ENCODE measurements around the gene KCNIP1. TPM values are rescaled to one million over a fixed set of nuclear protein-coding genes. Genes with fewer than 3 reads are reported as not detected.

KCNIP1 gene
- total RNA-seq, 1 experiment from 2014 or later = not detected

GRCh38 chr5:170551622-170552021 is 47.8 kb downstream of the KCNIP1 start:
- ChIA-PET CTCF (no interaction called here), RAD21 (ENCODE audit: low non-redundant PET in 1 of 2, low total read pairs in 2 of 2, uncharacterized antibody in 2 of 2, unreplicated experiment in 2 of 2) (no interaction called here), POLR2A (no interaction called here)
- Histone ChIP-seq H3K4me2 (ENCODE audit: low read length) (no peak overlapping the region), H3K4me3 (replicated peaks in 1 of 2; ENCODE audit: low read depth in 1 of 2, low read length in 2 of 2) (no peak overlapping the region), H3K9ac (ENCODE audit: low read length) (no peak overlapping the region), H3K4me1 (ENCODE audit: control insufficient read depth in 1 of 2, insufficient read depth in 2 of 2, low read length in 2 of 2) (no peaks in the 10 kb centered on the region), H3K9me2 (ENCODE audit: insufficient read depth) (no peaks in the 10 kb centered on the region), H4K20me1 (ENCODE audit: insufficient read depth) (no peaks in the 10 kb centered on the region), H3K27ac (ENCODE audit: low read depth, low read length) (no peak overlapping the region), H3K79me2 (ENCODE audit: insufficient read depth, low read length) (no peaks in the 10 kb centered on the region), H3K27me3 (ENCODE audit: insufficient read depth, low read length) (peaks cover 38% of the 10 kb centered on the region), H3K9me3 (ENCODE audit: control insufficient read depth in 1 of 2, insufficient read depth in 1 of 2, low read depth in 1 of 2, low read length in 2 of 2) (no peaks in the 10 kb centered on the region), H3K36me3 (ENCODE audit: control insufficient read depth in 1 of 2, insufficient read depth in 2 of 2, low read length in 2 of 2) (no peaks in the 10 kb centered on the region), H2AFZ (ENCODE audit: low read depth, low read length, poor library complexity, severe bottlenecking) (no peak overlapping the region)
- DNase-seq (ENCODE audit: low read depth, low spot score) (no peak), ATAC-seq (no peak)
- BruUV-seq (replicated peaks) = no TSS peak
- TF ChIP-seq MAX (IDR thresholded peaks at IDR 0.05) (no peak), ZFX (IDR thresholded peaks at IDR 0.05) (no peak), TCF7L2 (IDR thresholded peaks at IDR 0.05; ENCODE audit: borderline replicate concordance, extremely low read depth, insufficient read depth, insufficient read length) (no peak), ATF3 (IDR thresholded peaks at IDR 0.05) (no peak), RAD21 (IDR thresholded peaks at IDR 0.05; ENCODE audit: low read depth) (no peak), ELF1 (IDR thresholded peaks at IDR 0.05; ENCODE audit: borderline replicate concordance, low read depth) (no peak), POLR2AphosphoS5 (IDR thresholded peaks at IDR 0.05; ENCODE audit: low read depth, low read length) (no peak), SRF (IDR thresholded peaks at IDR 0.05; ENCODE audit: low read depth) (no peak), CBX3 (IDR thresholded peaks at IDR 0.05; ENCODE audit: low read depth) (no peak), CEBPB (IDR thresholded peaks at IDR 0.05; ENCODE audit: low read depth) (no peak), EZH2phosphoT487 (IDR thresholded peaks at IDR 0.05; ENCODE audit: borderline replicate concordance) (no peak), EZH2 (IDR thresholded peaks at IDR 0.05) (no peak), POLR2A (IDR thresholded peaks at IDR 0.05; ENCODE audit: borderline replicate concordance, extremely low read depth, insufficient read depth, insufficient read length) (no peak), ZNF274 (IDR thresholded peaks at IDR 0.05; ENCODE audit: low read depth, low read length) (no peak), ZBTB33 (IDR thresholded peaks at IDR 0.05; ENCODE audit: extremely low read depth, insufficient replicate concordance, low read length) (no peak), REST (IDR thresholded peaks at IDR 0.05; ENCODE audit: low read depth) (no peak)
- intact Hi-C loops (cut with micrococcal nuclease) = no loop called here
